D721Med (cell line): Measurements from ENCODE around the gene RAD51AP1.

ENCODE experiments used
- DNase-seq: peaks from one replicate; pipeline ENCODE4 v3.0.0; 2011; ENCODE audit warnings: low spot score; ENCODE audit not compliant: insufficient read length
- FAIRE-seq: peaks from 2 replicates; lab custom pipeline; 2011; peaks lifted over from hg19 to GRCh38; lab: Jason Lieb, UNC
- CTCF ChIP-seq: IDR thresholded peaks from 2 replicates; pipeline ENCODE4 v1.5.1; 2012; ENCODE audit warnings: mild to moderate bottlenecking, control low read depth; ENCODE audit not compliant: insufficient read depth; ENCODE audit errors: missing control alignments

The RAD51AP1 gene

GRCh38 chr12:4530982-4531586 lies 7.6 kb upstream of the RAD51AP1 start:
- no peak for TF ChIP-seq CTCF
- no peak for DNase-seq
- FAIRE-seq: no peak

DNA sequence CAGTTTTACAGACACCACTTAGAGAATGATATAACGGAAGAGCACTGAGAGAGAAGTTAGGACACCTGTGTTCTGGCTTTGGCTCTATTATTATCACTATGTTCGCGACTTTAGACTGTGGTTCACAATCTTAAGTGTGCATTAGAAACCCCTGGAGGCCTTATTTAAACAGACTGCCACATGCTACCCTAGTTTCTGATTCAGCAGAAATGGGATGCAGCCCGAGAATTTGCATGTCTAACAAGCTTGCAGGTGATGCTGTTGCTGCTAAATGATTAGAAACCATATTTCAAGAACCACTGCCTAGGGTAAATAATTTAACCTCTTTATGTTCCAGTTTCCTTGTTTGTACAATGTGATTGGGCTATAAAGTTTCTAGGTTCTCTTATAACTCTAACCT lies 3.6 kb upstream of the RAD51AP1 start:
- no peak for FAIRE-seq
- no peak for TF ChIP-seq CTCF
- no peak for DNase-seq

DNA sequence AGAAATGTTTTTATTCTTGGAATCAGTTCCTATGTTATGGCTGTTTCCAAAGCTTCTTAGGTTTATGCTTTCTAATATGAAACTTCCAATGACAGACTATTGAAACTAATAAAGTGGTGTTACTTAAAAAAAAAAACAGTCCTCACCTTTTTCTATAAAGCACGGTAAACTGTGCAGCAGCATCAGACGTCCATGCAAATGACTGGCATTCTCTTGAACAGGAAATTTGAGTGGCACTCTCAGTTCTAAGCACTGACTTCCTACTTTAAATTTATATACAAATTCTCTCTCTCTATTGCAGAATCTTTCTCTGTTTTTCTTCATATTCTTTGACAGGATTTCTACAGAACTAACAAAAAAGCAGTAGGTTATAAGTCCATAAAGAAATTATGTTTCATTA lies 2.8 kb upstream of the RAD51AP1 start:
- no peak for FAIRE-seq
- no peak for TF ChIP-seq CTCF
- DNase-seq: no peak

DNA sequence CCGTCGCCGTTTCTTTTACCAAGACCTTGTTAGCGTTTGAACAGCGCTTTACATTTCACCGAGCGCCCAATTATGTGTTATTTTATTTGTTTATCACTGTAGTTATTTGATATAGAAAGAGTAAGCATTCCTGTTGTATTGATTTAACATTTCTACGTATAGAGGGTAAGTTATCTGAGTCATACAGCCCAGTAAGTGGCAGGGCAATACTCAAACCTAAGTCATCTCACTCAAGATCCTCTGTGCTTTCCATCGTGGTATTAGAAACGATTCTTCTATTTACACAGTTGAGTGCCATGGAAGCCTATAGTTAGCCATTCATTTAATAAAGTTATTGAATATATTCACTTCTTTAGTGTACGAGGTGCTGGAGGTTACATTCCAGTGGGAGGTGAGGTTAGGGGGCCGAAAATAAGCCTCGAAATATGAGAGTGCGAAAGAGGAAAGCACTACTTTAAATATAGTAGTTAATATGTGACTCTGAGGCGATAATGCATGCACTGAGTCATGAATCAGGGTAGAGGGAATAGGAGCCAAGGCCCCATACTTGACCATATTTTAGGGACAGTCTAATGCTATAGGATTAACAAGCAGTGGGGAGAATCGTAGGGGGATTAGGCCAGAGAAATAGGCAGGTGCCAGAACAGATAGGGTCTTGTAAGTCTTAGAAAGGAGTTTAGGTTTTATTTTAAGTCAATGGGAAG lies 629 bp downstream of the RAD51AP1 start:
- no peak for TF ChIP-seq CTCF
- FAIRE-seq (no peak), DNase-seq (no peak)

- FAIRE-seq (no peak), DNase-seq (no peak)
- no peak for TF ChIP-seq CTCF
Observed at GRCh38 chr12:4540170-4540569, 1.5 kb downstream of the RAD51AP1 start.

- no peak for TF ChIP-seq CTCF
- FAIRE-seq (no peak), DNase-seq (no peak)
Observed at GRCh38 chr12:4540638-4541037, 1.9 kb downstream of the RAD51AP1 start.

DNA sequence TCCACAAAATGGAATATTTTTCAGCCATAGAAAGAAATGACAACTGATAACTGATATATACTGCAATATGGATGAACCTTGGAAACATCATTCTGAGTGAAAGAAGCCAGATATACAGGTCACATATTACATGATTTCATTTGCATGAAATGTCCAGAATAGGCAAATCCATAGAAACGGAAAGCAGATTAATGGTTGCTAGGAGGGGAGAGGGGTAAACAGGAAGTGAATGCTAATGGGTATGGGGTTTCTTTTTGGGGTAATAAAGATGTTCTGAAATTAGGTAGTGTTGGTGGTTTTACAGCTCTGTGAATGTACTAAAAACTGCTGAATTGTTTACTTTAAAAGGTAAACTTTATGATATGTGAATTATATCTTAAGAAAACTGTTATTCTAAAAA lies 6.5 kb downstream of the RAD51AP1 start:
- DNase-seq (no peak), FAIRE-seq (no peak)
- no peak for TF ChIP-seq CTCF
